Fibroblast of villous mesenchyme (primary cell): ENCODE data around the gene PUM2. TPM values are rescaled to one million over a fixed set of nuclear protein-coding genes. Genes with fewer than 3 reads are reported as not detected.

Experiments used
- DNase-seq: peaks from one replicate; pipeline ENCODE4 v3.0.0-alpha.2; 2010; ENCODE audit warnings: low read depth
- H3K4me3 ChIP-seq: 2 replicates; pipeline ENCODE4 v1.5.1; 2011; ENCODE audit warnings: low read depth, mild to moderate bottlenecking, low read length
- total RNA-seq: library from RNA; depleted of rRNA; stranded (reverse); fragments of >200 nt; gene quantifications from 2 replicates; pipeline ENCODE4 v1.2.3, GENCODE V29; 2012
- TF ChIP-seq, protein P1 (sequence below): IDR thresholded peaks from 2 replicates; pipeline ENCODE4 v1.5.1; 2012; ENCODE audit warnings: low read depth, mild to moderate bottlenecking, low read length; ENCODE audit not compliant: insufficient read depth

Gene PUM2
- total RNA-seq, 1 donor = 56.1 TPM

DNA sequence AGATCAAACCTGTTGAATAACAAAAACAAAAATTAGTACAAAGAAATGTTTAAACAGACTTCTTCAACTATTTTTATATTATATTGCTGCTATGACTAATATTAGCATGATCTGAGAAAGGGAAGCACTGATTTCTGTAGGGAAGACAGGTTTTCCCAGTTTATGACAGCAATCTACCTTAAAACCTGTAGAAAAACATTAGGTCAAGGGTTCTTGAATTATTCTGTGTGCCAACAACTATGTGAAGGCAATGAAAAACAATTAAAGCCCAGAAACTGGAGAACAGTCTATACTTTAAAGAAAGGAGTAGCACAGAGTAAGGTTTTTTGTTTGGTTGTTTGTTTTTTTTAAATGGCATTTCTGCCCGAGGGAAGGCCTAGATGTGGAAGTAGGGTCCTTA, 23.3 kb downstream of the PUM2 start:
- TF ChIP-seq, protein P1, sequence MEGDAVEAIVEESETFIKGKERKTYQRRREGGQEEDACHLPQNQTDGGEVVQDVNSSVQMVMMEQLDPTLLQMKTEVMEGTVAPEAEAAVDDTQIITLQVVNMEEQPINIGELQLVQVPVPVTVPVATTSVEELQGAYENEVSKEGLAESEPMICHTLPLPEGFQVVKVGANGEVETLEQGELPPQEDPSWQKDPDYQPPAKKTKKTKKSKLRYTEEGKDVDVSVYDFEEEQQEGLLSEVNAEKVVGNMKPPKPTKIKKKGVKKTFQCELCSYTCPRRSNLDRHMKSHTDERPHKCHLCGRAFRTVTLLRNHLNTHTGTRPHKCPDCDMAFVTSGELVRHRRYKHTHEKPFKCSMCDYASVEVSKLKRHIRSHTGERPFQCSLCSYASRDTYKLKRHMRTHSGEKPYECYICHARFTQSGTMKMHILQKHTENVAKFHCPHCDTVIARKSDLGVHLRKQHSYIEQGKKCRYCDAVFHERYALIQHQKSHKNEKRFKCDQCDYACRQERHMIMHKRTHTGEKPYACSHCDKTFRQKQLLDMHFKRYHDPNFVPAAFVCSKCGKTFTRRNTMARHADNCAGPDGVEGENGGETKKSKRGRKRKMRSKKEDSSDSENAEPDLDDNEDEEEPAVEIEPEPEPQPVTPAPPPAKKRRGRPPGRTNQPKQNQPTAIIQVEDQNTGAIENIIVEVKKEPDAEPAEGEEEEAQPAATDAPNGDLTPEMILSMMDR = no peak
- H3K4me3 ChIP-seq = no peak overlapping the region
- no peak for DNase-seq

DNA sequence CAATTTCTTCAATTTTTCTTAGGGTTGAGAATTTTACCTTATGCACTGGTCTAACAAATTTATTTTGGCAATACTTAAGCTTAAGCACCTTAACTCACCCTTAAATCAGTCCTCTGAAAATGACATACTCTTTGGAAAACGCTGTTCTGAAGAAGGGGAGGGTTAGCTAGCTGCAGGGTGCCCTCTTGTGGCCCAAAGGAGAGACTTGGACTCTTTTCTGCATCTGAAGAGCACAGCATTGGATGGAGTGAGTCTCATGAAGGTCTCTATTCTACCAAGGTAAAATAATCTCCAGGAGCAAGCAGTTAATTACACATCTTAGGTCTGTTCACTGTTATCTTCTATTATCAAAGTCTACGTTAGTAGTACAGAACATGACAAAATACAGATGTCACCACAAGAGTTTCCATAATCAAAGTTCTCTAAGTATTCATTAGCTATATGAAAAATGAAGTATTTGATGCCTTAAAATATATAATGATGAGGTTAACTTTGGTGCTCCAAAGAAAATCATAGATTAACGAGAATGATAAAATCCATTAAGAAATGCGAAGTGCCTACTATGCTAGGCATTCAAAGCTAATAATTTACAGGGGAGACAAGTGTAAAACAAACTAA, 24.4 kb downstream of the PUM2 start:
- H3K4me3 ChIP-seq = no peak overlapping the region
- TF ChIP-seq, protein P1 = peak; percentile 87
- DNase-seq = peak; percentile 62

DNA sequence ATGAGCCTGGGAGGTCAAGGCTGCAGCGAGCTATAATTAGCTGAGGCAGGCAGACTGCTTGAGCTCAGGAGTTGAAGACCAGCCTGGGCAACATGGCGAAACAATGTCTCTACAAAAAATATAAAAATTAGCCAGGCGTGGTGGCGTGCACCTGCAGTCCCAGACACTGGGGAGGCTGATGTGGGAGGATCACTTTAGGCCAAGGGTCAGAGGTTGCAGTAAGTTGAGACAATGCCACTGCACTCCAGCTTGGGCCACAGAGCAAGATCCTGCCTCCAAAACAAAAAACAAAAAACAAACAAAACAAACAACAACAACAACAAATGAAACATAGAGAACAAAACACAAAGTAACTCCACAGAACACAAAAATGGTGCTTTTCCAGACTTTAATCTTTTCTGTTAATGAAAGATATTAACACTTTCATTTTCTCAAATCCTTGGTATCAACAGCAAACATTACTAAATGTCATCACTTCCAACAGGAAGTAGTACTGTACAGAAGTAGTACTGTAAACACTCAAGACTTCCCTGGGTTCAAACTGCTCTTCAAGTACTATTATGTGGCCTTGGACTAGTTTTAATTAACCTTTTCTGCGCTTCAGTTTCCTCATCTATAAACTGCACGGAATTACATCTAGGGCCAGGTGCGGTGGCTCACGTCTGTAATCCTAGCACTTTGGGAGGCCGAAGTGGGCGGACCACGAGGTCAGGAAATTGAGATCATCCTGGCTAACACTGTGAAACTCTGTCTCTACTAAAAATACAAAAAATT, 27.9 kb downstream of the PUM2 start:
- no peak for DNase-seq
- no peak overlapping the region for H3K4me3 ChIP-seq
- TF ChIP-seq, protein P1 = no peak

DNA sequence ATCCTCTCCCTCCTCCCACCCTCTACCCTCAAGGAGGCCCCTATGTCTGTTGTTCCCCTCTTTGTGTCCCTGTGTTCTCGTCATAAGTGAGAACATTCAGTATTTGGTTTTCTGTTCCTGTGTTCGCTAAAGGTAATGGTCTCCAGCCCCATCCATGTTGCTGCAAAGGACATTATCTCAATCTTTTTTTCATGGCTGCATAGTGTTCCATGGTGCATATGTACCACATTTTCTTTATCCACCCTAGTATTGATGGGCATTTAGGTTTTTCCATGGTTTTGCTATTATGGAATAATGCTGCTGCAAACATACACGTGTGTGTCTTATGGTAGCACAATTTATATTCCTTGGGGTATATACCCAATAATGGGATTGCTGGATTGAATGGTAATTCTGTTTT, 33.0 kb downstream of the PUM2 start:
- TF ChIP-seq, protein P1 = no peak
- H3K4me3 ChIP-seq = no peak overlapping the region
- DNase-seq = no peak

DNA sequence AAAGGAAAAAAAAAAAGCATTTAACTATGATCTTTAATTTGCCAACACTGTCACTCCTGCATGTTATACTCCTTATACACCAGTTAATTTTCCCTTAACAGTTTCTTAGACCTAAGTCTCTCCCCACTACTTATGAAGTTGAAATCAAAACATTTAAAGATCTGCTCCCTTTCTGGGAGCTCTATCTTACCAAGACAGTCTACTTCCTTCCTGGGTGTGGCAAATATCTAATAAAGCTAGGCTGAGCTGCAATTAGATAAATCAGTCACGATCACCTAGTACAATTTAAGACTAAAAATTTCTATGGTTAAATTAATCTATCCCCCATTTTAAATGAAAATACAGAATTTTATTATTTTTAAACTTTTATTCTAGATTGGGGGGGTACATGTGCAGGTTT, 33.4 kb downstream of the PUM2 start:
- TF ChIP-seq, protein P1 = no peak
- no peak overlapping the region for H3K4me3 ChIP-seq
- no peak for DNase-seq

DNA sequence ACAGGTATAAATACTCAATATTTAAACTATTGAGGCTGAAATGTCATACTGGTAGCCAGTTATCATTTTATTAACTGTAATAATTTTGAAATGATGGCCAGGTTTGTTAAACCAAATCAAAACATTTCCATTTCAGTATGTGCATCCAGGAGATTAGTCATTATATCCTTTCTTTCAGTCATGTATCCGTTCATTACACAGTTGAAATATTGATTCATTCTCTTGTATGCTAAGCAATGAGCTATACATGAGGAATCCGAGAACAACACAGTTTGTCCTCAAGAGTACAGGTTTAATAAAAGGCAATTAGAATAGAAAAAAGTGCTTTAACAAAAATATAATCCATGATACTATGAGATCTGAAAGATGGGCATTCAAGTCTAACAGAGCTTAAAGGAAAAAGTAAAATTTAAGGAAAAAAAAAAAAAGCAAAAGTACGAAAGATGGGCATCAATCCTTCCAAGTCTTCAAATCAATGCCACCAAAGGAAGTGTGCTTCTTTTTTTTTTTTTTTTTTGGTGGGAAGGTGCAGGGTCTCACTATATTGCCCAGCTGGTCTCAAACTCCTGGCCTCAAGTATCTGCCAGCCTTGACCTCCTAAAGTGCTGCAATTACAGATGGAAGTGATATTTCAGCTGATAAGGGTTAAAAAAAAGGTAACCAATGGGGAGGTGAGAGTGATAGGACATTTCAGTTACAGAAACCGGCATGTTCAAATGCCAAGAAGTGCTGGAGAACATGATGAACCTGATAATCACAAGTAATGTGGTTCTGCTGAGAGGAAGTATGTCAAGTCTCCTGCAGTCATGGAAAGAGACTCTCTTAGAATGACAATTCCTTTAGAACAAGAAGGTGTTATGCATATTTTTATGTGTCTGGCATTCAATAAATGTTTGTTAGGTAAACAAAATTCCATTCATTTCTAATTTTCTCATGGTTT, 35.8 kb downstream of the PUM2 start:
- no peak overlapping the region for H3K4me3 ChIP-seq
- DNase-seq = peak; percentile 26
- TF ChIP-seq, protein P1 = no peak
